Stomach (tissue), 4 donors: ENCODE results near the gene STAT4.

Experiments
- CTCF ChIP-seq, 7 experiments: fragments of 450-650 bp in 4 of 7; fragments of 200-600 bp in 3 of 7; sonication (generic) in 3 of 7; IDR thresholded peaks; one replicate each; pipeline ENCODE4 v1.5.1; 2016 to 2019; ENCODE audit warnings: antibody characterized with exemption in 7 of 7, control low read depth in 2 of 7, mild to moderate bottlenecking in 1 of 7
- POLR2A ChIP-seq, 4 donors: fragments of 450-650 bp; IDR thresholded peaks; one replicate each; pipeline ENCODE4 v1.6.1; 2016; ENCODE audit warnings: antibody characterized with exemption in 4 of 4, control low read depth in 2 of 4, mild to moderate bottlenecking in 1 of 4, moderate library complexity in 1 of 4

GRCh38 chr2:191020221-191020741 is 130.5 kb downstream of the STAT4 start:
- TF ChIP-seq CTCF (IDR thresholded peaks at IDR 0.05) (peak in 2 of 7 experiments; percentile 7 to 42), POLR2A (IDR thresholded peaks at IDR 0.05) (peak in 1 of 4 donors; percentile 49)
